Measurements from ENCODE around the gene WDR48. TPM values are rescaled to one million over a fixed set of nuclear protein-coding genes. Genes with fewer than 3 reads are reported as not detected.

The WDR48 gene
- total and polyA plus RNA-seq, 9 of the 15 experiments (the other 6 are each of a cell fraction or from before 2014, with no cell fraction given) = 26.6 to 70.6 (median 48.0) TPM

DNA sequence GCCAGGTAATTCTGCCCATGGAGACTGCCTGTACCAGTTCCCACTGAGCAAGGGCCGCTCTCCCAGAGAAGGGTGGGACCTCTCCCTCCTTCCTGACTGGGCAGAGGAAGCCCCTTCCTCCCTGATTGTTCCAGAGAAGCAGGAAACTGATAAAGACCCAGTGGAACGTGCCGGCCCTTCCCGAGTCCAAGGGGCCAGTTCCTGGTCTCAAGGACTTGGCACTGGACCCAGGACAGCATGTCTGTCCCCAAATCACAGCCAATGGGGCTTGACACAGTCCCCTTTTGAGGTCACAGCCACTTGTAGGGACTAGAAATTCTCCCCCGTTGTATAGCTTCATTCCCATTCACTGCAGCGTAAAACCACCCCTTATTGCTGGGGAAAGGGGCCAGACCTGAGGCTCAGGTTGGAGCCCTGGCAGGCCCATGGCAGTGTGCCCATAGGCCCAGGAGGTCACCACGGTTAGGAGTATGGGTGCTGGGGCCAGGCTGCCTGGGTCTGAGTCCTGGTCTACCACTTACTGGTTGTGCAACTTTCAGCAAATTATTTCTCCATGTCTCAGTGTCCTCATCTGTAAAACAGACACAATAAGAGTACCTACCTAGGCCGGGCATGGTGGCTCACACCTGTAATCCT lies 83.5 kb downstream of the WDR48 start (continued):
- TF ChIP-seq, protein P1, sequence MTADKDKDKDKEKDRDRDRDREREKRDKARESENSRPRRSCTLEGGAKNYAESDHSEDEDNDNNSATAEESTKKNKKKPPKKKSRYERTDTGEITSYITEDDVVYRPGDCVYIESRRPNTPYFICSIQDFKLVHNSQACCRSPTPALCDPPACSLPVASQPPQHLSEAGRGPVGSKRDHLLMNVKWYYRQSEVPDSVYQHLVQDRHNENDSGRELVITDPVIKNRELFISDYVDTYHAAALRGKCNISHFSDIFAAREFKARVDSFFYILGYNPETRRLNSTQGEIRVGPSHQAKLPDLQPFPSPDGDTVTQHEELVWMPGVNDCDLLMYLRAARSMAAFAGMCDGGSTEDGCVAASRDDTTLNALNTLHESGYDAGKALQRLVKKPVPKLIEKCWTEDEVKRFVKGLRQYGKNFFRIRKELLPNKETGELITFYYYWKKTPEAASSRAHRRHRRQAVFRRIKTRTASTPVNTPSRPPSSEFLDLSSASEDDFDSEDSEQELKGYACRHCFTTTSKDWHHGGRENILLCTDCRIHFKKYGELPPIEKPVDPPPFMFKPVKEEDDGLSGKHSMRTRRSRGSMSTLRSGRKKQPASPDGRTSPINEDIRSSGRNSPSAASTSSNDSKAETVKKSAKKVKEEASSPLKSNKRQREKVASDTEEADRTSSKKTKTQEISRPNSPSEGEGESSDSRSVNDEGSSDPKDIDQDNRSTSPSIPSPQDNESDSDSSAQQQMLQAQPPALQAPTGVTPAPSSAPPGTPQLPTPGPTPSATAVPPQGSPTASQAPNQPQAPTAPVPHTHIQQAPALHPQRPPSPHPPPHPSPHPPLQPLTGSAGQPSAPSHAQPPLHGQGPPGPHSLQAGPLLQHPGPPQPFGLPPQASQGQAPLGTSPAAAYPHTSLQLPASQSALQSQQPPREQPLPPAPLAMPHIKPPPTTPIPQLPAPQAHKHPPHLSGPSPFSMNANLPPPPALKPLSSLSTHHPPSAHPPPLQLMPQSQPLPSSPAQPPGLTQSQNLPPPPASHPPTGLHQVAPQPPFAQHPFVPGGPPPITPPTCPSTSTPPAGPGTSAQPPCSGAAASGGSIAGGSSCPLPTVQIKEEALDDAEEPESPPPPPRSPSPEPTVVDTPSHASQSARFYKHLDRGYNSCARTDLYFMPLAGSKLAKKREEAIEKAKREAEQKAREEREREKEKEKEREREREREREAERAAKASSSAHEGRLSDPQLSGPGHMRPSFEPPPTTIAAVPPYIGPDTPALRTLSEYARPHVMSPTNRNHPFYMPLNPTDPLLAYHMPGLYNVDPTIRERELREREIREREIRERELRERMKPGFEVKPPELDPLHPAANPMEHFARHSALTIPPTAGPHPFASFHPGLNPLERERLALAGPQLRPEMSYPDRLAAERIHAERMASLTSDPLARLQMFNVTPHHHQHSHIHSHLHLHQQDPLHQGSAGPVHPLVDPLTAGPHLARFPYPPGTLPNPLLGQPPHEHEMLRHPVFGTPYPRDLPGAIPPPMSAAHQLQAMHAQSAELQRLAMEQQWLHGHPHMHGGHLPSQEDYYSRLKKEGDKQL (CRISPR knock-in tag; IDR thresholded peaks at IDR 0.05; ENCODE audit: borderline replicate concordance) = no peak
- TF ChIP-seq CREB1 (IDR thresholded peaks at IDR 0.05) (no peak), CREB1 (CRISPR knock-in tag; IDR thresholded peaks at IDR 0.05) (no peak), ERF (CRISPR knock-in tag; IDR thresholded peaks at IDR 0.05) (no peak), FOXA3 (CRISPR knock-in tag; conservative IDR thresholded peaks at IDR 0.05 in 1 of 2, IDR thresholded peaks at IDR 0.05 in 1 of 2) (no peak), SUPT5H (IDR thresholded peaks at IDR 0.05) (no peak), TCFL5 (CRISPR knock-in tag; conservative IDR thresholded peaks at IDR 0.05) (no peak), SPI1 (IDR thresholded peaks at IDR 0.05; ENCODE audit: borderline replicate concordance, low read depth, low read length) (no peak), TRIM24 (IDR thresholded peaks at IDR 0.05) (no peak)
